Articular chondrocyte of knee joint (primary cell): ENCODE measurements around the gene TAS2R46. TPM values are rescaled to one million over a fixed set of nuclear protein-coding genes. Genes with fewer than 3 reads are reported as not detected.

Source experiments
- small RNA-seq: library from RNA; depleted of rRNA; stranded (forward); fragments of <200 nt; gene quantifications from one replicate; pipeline ENCODE3, GENCODE V24; 2012
- total RNA-seq: library from RNA; depleted of rRNA; stranded (reverse); fragments of >200 nt; gene quantifications from 2 replicates; pipeline ENCODE4 v1.2.3, GENCODE V29; 2012

TAS2R46 gene, protein sequence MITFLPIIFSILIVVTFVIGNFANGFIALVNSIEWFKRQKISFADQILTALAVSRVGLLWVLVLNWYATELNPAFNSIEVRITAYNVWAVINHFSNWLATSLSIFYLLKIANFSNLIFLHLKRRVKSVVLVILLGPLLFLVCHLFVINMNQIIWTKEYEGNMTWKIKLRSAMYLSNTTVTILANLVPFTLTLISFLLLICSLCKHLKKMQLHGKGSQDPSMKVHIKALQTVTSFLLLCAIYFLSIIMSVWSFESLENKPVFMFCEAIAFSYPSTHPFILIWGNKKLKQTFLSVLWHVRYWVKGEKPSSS
- 6.0 and 7.1 TPM in 2 replicates for total RNA-seq

DNA sequence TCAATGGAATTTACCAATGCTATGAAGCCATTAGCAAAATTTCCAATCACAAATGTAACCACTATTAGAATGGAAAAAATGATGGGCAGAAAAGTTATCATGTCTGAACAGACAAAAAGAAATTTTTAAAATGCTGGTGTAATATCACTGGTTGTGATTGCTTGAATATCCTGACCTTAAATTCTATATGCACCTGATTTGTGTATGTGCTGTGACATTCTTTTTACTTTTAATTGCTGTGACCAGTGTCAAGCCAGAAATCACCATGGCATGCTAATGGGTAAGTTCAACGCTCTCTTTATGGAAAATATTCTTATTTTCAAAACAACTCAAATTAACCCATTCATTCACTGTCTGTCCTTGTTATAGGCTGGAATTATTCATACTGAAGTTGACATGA is at the start of gene TAS2R46:
TSS of gene TAS2R46 (minus strand) at position 101 of the 400 bp plus-strand sequence. CDS start at position 101, 0 bp downstream.

DNA sequence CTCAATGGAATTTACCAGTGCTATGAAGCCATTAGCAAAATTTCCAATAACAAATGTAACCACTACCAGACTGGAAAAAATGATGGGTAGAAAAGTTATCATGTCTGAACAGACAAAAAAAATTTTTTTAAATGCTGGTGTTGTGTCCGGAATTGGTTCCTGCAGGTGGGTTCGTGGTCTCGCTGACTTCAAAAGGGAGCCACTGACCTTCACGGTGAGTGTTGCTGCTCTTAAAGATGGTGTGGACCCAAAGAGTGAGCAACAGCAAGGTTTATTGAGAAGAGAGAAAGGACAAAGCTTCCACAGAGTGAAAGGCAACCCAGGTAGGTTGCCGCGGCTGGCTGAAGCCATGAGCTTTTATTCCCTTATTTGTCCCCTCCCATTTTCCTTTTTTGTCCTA is 30.0 kb upstream of the TAS2R46 start, which contains the start of gene TAS2R43:
TSS of gene TAS2R43 (minus strand) at position 186 of the 400 bp plus-strand sequence. CDS start at position 102, 84 bp downstream.

DNA sequence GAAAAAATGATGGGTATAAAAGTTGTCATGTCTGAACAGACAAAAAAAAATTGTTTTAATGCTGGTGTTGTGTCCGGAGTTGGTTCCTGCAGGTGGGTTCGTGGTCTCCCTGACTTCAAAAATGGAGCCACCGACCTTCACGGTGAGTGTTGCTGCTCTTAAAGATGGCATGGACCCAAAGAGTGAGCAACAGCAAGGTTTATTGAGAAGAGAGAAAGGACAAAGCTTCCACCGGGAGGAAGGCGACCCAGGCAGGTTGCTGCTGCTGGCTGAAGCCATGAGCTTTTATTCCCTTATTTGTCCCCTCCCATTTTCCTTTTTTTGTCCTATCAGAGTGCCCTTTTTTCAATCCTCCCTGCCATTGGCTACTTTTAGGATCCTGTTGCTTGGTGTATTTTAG is 30.8 kb downstream of the TAS2R46 start, which contains the start of gene TAS2R31:
TSS of gene TAS2R31 (minus strand) at position 101 of the 400 bp plus-strand sequence. CDS start at position 29, 72 bp downstream.

DNA sequence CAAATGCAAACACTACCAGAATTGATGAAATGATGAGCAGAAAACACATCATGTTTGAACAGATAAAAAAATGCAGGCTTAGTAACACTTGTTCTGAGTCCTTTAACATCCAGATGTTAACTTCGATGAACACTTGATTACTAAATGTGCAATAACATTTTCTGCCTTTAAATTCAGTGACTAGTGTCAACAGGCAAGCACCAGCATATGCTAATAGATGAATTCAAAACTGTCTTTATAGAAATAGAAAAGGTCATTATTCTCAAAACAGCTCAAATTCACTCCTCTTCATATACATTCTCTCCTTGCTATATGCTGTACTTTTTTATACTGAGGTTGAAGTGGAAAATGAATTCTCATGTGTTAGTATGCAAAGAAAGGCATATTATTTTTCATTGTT is 39.6 kb downstream of the TAS2R46 start, which contains the start of gene TAS2R19:
TSS of gene TAS2R19 (minus strand) at position 101 of the 400 bp plus-strand sequence. CDS start at position 52, 49 bp downstream.

Small RNAs within 50 kb of the gene (small RNA-seq; reads per million reads assigned to genes)
- not detected for gene AC018630.1

Other genes starting within 250 kb of the TAS2R46 start
- gene TAS2R10, start 235.9 kb downstream of the TAS2R46 start, total RNA-seq = 1.9 and 2.9 TPM in 2 replicates
- gene PRR4, start 212.8 kb downstream of the TAS2R46 start, total RNA-seq = 3.4 and 4.2 TPM in 2 replicates
- 27.2 and 29.7 TPM in 2 replicates for gene PRH1, start 178.0 kb downstream of the TAS2R46 start, total RNA-seq
- 4.5 and 4.6 TPM in 2 replicates for gene TAS2R13, start 152.7 kb downstream of the TAS2R46 start, total RNA-seq
- 0.54 TPM in 1 of 2 replicates, not detected in the other for gene PRH2, start 133.1 kb downstream of the TAS2R46 start, total RNA-seq
- 8.0 and 9.1 TPM in 2 replicates for gene TAS2R14, start 123.0 kb downstream of the TAS2R46 start, total RNA-seq
- gene TAS2R50, start 75.4 kb downstream of the TAS2R46 start, total RNA-seq = 5.7 and 7.8 TPM in 2 replicates
- gene TAS2R20, start 64.0 kb downstream of the TAS2R46 start, total RNA-seq = 6.7 and 7.2 TPM in 2 replicates
- gene TAS2R19, start 39.7 kb downstream of the TAS2R46 start, total RNA-seq = 10.5 and 11.1 TPM in 2 replicates
- gene TAS2R31, start 30.9 kb downstream of the TAS2R46 start, total RNA-seq = 11.8 and 12.4 TPM in 2 replicates
- gene TAS2R43, start 30.0 kb upstream of the TAS2R46 start, total RNA-seq = 1.8 TPM in 1 of 2 replicates, not detected in the other
- 12.6 and 13.7 TPM in 2 replicates for gene TAS2R30, start 72.3 kb upstream of the TAS2R46 start, total RNA-seq
- 9.1 and 9.7 TPM in 2 replicates for gene SMIM10L1, start 108.9 kb upstream of the TAS2R46 start, total RNA-seq
- gene TAS2R42, start 124.6 kb upstream of the TAS2R46 start, total RNA-seq = not detected in 2 replicates
- not detected in 2 replicates for gene PRB3, start 207.4 kb upstream of the TAS2R46 start, total RNA-seq
- gene PRB4, start 248.1 kb upstream of the TAS2R46 start, total RNA-seq = not detected in 2 replicates